WERI-Rb-1 (cell line): ENCODE data around the gene TNNT2.
A peak's percentile ranks its signal among the peaks of the same experiment; 100 is the strongest.

Experiments
- DNase-seq: peaks from one replicate; pipeline ENCODE4 v3.0.0-alpha.2; 2020
- H3K27ac ChIP-seq: fragments of 250-450 bp; sonication (Bioruptor Pico); 2 replicates; pipeline ENCODE4 v1.5.1; 2020; ENCODE audit warnings: mild to moderate bottlenecking, moderate library complexity
- H3K27me3 ChIP-seq: fragments of 250-450 bp; sonication (Bioruptor Pico); 2 replicates; pipeline ENCODE4 v1.5.1; 2021; ENCODE audit warnings: mild to moderate bottlenecking, low read depth, moderate library complexity; ENCODE audit not compliant: insufficient read depth, severe bottlenecking
- H3K36me3 ChIP-seq: fragments of 250-450 bp; sonication (Bioruptor Pico); 2 replicates; pipeline ENCODE4 v1.5.1; 2020; ENCODE audit warnings: mild to moderate bottlenecking, moderate library complexity
- H3K4me3 ChIP-seq: 2 replicates; pipeline ENCODE4 v1.5.1; 2011; ENCODE audit warnings: low read depth, mild to moderate bottlenecking, control low read depth, low read length
- H3K9me3 ChIP-seq: fragments of 250-450 bp; sonication (Bioruptor Pico); 2 replicates; pipeline ENCODE4 v1.5.1; 2021; ENCODE audit warnings: mild to moderate bottlenecking, moderate library complexity; ENCODE audit not compliant: severe bottlenecking
- TF ChIP-seq, protein P1 (sequence below): IDR thresholded peaks from 2 replicates; pipeline ENCODE4 v1.5.1; 2011; ENCODE audit warnings: low read depth, mild to moderate bottlenecking, control low read depth, inconsistent platforms, low read length

Gene TNNT2

DNA sequence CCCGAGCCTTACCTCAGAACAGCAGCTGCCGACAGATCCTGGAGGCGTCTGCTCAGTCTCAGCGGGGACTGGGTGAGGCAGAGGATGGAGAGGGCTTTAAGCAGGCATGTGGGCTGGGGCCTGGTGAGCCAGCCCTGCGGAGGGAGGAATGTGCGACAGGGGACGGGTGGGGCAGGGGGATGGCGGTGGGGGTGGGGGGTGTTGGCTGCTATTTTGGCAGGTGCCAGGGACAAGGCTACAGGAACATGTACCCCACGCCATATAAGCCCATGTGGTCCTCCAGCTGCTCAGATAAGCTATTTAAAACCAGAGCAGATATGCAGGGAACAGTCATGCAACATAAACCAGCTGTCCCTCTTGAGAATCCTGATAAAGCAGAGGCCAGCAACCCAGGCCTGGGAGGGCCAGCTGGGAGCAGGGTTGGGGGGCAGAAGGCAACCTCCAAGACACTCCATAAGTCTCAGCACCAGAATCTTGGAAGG is at the start of gene TNNT2:
Gene TNNT2 (minus strand): TSS at position 70 of the 482 bp plus-strand sequence. CDS start 4,426 bp downstream, outside the sequence.
- peak; percentile 64 for DNase-seq
- Histone ChIP-seq H3K27ac (peak within 1 kb of the TSS; percentile 8; the same call in 1 of the 2 replicates), H3K9me3 (no peaks in the 10 kb centered on the region), H3K36me3 (no peaks in the 10 kb centered on the region), H3K27me3 (no peaks in the 10 kb centered on the region), H3K4me3 (no peak within 1 kb of the TSS)
- TF ChIP-seq, protein P1, sequence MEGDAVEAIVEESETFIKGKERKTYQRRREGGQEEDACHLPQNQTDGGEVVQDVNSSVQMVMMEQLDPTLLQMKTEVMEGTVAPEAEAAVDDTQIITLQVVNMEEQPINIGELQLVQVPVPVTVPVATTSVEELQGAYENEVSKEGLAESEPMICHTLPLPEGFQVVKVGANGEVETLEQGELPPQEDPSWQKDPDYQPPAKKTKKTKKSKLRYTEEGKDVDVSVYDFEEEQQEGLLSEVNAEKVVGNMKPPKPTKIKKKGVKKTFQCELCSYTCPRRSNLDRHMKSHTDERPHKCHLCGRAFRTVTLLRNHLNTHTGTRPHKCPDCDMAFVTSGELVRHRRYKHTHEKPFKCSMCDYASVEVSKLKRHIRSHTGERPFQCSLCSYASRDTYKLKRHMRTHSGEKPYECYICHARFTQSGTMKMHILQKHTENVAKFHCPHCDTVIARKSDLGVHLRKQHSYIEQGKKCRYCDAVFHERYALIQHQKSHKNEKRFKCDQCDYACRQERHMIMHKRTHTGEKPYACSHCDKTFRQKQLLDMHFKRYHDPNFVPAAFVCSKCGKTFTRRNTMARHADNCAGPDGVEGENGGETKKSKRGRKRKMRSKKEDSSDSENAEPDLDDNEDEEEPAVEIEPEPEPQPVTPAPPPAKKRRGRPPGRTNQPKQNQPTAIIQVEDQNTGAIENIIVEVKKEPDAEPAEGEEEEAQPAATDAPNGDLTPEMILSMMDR: no peak

- H3K36me3 ChIP-seq: no peaks in the 10 kb centered on the region
- peak; percentile 93 for DNase-seq
- H3K27ac ChIP-seq: peak overlapping the region; percentile 5
- no peaks in the 10 kb centered on the region for H3K27me3 ChIP-seq
- peaks cover 24% of the 10 kb centered on the region for H3K9me3 ChIP-seq
- no peak overlapping the region for H3K4me3 ChIP-seq
- TF ChIP-seq, protein P1: no peak
These were observed 49.2 kb upstream of the TNNT2 start for GRCh38 chr1:201426479-201427310.

DNA sequence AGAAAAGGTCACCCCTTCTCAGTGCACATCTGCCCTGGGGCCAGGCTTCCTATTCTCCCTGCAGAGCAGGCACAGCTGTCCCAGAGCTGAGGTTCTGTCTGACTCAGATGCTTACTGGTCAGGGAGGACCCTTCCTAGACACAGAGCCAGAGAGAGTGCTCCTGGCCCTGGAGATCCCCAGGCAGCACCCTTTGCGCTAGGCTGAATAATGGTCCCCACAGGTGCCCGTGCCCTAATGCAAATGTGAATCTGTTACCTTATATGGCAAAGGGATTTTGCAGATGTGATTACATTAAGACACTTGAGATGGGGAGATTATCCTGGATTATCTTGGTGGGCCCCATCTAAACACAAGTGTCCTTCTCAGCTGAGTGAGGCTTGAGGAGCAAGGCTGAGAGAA is 46.7 kb upstream of the TNNT2 start:
- Histone ChIP-seq H3K9me3 (peaks cover 24% of the 10 kb centered on the region), H3K36me3 (no peaks in the 10 kb centered on the region), H3K27ac (no peak overlapping the region), H3K4me3 (no peak overlapping the region), H3K27me3 (peaks cover 5% of the 10 kb centered on the region)
- TF ChIP-seq, protein P1: no peak
- DNase-seq: peak; percentile 91

GRCh38 chr1:201423655-201424054 is 46.2 kb upstream of the TNNT2 start:
- Histone ChIP-seq H3K27me3 (peaks cover 5% of the 10 kb centered on the region), H3K4me3 (no peak overlapping the region), H3K27ac (no peak overlapping the region), H3K36me3 (no peaks in the 10 kb centered on the region), H3K9me3 (peaks cover 24% of the 10 kb centered on the region)
- TF ChIP-seq, protein P1: no peak
- no peak for DNase-seq

DNA sequence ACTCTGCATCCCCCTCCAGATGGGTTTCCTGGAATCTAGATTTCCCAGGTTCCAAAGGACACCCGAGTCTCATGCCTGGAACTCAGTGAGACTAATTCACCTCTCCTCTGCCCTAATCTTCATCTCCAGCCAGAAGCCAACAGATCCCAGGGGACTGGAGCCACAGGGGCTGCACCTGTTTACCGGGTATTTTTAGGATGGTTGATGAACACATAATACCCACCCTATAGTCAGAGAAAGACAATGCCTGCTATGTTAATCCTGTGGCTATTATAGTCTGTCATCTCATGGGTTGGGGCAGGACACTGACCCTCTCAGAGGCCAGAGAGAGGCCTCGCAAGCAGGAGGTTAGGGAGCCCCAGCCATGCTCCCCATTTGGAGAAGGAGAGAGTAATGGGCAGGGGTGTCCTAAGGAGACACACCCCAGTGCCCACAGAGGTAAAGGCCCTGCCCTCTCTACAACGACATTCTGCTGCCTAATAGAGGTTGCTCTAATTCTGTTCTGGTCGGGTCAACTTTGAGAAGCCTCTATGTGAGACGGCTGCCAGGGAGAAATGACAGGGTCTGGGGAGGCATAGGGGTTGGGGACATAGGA is 45.1 kb upstream of the TNNT2 start:
- Histone ChIP-seq H3K27ac (no peak overlapping the region), H3K4me3 (no peak overlapping the region), H3K27me3 (peaks cover 5% of the 10 kb centered on the region), H3K36me3 (no peaks in the 10 kb centered on the region), H3K9me3 (peaks cover 24% of the 10 kb centered on the region)
- DNase-seq: no peak
- TF ChIP-seq, protein P1: no peak
